ENCODE results near the gene PSMD4. TPM values are rescaled to one million over a fixed set of nuclear protein-coding genes. Genes with fewer than 3 reads are reported as not detected.

The PSMD4 gene
- total RNA-seq, 2 donors from 2014 or later, result 103 to 158 TPM

- Histone ChIP-seq H3K9me3 (no peaks in the 10 kb centered on the region), H3K4me3 (peak overlapping the region; percentile 92), H3K4me1 (peaks cover 4% of the 10 kb centered on the region), H3K9ac (ENCODE audit: low read depth in 2 of 2, low read length in 2 of 2) (peak overlapping the region; percentile 82 to 96), H3K27me3 (no peaks in the 10 kb centered on the region), H3K27ac (peak overlapping the region; percentile 91), H3K36me3 (peaks cover 14% of the 10 kb centered on the region)
- peak; percentile 42 for DNase-seq
- TF ChIP-seq, protein P1, sequence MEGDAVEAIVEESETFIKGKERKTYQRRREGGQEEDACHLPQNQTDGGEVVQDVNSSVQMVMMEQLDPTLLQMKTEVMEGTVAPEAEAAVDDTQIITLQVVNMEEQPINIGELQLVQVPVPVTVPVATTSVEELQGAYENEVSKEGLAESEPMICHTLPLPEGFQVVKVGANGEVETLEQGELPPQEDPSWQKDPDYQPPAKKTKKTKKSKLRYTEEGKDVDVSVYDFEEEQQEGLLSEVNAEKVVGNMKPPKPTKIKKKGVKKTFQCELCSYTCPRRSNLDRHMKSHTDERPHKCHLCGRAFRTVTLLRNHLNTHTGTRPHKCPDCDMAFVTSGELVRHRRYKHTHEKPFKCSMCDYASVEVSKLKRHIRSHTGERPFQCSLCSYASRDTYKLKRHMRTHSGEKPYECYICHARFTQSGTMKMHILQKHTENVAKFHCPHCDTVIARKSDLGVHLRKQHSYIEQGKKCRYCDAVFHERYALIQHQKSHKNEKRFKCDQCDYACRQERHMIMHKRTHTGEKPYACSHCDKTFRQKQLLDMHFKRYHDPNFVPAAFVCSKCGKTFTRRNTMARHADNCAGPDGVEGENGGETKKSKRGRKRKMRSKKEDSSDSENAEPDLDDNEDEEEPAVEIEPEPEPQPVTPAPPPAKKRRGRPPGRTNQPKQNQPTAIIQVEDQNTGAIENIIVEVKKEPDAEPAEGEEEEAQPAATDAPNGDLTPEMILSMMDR (IDR thresholded peaks at IDR 0.05), result no peak
- intact Hi-C loops (cut with DNase I), result no loop called here
These were observed 28.6 kb downstream of the PSMD4 start for GRCh38 chr1:151282883-151283725.

GRCh38 chr1:151284013-151284577, 29.6 kb downstream of the PSMD4 start:
- intact Hi-C loops (cut with DNase I), result no loop called here
- Histone ChIP-seq H3K4me1 (peaks cover 4% of the 10 kb centered on the region), H3K9ac (ENCODE audit: low read depth in 2 of 2, low read length in 2 of 2) (peak overlapping the region; percentile 24 to 82), H3K36me3 (peaks cover 14% of the 10 kb centered on the region), H3K4me3 (no peak overlapping the region), H3K9me3 (no peaks in the 10 kb centered on the region), H3K27me3 (no peaks in the 10 kb centered on the region), H3K27ac (no peak overlapping the region)
- DNase-seq, result no peak
- TF ChIP-seq, protein P1 (IDR thresholded peaks at IDR 0.05), result no peak

DNA sequence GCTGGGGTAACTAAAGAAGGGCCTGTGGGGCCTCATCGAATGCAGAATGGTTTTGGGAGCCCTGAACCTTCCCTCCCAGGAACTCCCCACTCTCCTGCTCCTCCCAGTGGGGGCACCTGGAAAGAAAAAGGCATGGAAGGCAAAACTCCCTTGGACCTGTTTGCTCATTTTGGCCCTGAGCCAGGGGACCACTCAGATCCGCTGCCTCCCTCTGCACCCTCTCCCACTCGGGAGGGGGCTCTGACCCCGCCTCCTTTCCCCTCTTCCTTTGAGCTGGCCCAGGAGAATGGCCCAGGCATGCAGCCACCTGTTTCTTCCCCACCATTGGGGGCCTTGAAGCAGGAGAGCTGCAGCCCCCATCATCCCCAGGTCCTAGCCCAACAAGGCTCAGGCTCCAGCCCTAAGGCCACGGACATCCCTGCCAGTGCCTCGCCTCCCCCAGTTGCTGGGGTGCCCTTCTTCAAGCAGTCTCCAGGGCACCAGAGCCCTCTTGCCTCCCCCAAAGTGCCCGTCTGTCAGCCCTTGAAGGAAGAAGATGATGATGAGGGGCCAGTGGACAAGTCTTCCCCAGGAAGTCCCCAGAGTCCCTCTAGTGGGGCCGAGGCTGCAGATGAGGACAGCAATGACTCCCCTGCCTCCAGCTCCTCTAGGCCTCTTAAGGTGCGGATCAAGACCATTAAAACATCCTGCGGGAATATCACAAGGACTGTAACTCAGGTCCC, 32.2 kb downstream of the PSMD4 start:
- H3K9me3 ChIP-seq, result no peaks in the 10 kb centered on the region
- no peak overlapping the region for H3K27ac ChIP-seq
- H3K36me3 ChIP-seq, result peaks cover 24% of the 10 kb centered on the region
- H3K4me1 ChIP-seq, result peaks cover 4% of the 10 kb centered on the region
- TF ChIP-seq, protein P1 (IDR thresholded peaks at IDR 0.05), result no peak
- H3K27me3 ChIP-seq, result no peaks in the 10 kb centered on the region
- no peak for DNase-seq
- no peak overlapping the region for H3K4me3 ChIP-seq
- intact Hi-C loops (cut with DNase I), result no loop called here
- no peak overlapping the region for H3K9ac ChIP-seq (ENCODE audit: low read depth in 2 of 2, low read length in 2 of 2)

DNA sequence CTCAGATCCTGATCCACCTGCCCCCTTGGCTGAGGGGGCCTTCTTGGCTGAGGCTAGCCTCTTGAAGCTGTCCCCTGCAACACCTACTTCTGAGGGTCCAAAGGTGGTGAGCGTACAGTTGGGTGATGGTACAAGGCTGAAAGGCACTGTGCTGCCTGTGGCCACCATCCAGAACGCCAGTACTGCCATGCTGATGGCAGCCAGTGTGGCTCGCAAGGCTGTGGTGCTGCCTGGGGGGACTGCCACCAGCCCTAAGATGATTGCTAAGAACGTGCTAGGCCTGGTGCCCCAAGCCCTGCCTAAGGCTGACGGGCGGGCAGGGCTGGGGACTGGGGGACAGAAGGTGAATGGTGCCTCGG, 32.8 kb downstream of the PSMD4 start:
- peaks cover 4% of the 10 kb centered on the region for H3K4me1 ChIP-seq
- H3K9ac ChIP-seq (ENCODE audit: low read depth in 2 of 2, low read length in 2 of 2), result no peak overlapping the region
- no peaks in the 10 kb centered on the region for H3K27me3 ChIP-seq
- H3K27ac ChIP-seq, result no peak overlapping the region
- no peaks in the 10 kb centered on the region for H3K9me3 ChIP-seq
- H3K36me3 ChIP-seq, result peaks cover 28% of the 10 kb centered on the region
- TF ChIP-seq, protein P1 (IDR thresholded peaks at IDR 0.05), result no peak
- no peak for DNase-seq
- H3K4me3 ChIP-seq, result no peak overlapping the region
- intact Hi-C loops (cut with DNase I), result no loop called here

DNA sequence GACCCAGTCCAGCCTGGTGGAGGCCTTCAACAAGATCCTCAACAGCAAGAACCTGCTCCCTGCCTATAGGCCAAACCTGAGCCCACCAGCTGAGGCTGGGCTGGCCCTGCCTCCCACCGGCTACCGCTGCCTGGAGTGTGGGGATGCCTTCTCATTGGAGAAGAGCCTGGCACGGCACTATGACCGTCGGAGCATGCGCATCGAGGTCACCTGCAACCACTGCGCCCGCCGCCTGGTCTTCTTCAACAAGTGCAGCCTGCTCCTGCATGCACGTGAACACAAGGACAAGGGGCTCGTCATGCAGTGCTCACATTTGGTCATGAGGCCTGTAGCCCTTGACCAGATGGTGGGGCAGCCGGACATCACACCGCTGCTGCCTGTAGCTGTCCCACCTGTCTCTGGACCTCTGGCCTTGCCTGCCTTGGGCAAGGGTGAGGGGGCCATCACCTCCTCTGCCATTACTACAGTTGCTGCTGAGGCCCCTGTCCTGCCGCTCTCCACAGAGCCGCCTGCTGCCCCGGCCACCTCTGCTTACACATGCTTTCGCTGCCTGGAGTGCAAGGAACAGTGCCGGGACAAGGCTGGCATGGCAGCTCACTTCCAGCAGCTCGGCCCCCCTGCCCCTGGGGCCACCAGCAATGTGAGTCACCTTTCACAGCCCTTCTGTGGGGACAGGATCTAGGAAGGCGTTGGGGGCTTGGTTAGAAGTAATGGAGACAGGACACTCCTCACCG, 33.4 kb downstream of the PSMD4 start:
- no peaks in the 10 kb centered on the region for H3K9me3 ChIP-seq
- no peaks in the 10 kb centered on the region for H3K27me3 ChIP-seq
- peaks cover 4% of the 10 kb centered on the region for H3K4me1 ChIP-seq
- peaks cover 30% of the 10 kb centered on the region for H3K36me3 ChIP-seq
- H3K4me3 ChIP-seq, result no peak overlapping the region
- H3K9ac ChIP-seq (ENCODE audit: low read depth in 2 of 2, low read length in 2 of 2), result no peak overlapping the region
- DNase-seq, result no peak
- H3K27ac ChIP-seq, result no peak overlapping the region
- TF ChIP-seq, protein P1 (IDR thresholded peaks at IDR 0.05), result no peak
- intact Hi-C loops (cut with DNase I), result no loop called here

Data from colonic mucosa (tissue), 4 donors.